Suprapubic skin (tissue), 3 donors: ENCODE measurements around the gene HCRT.

Experiments used
- EP300 ChIP-seq: sonication (generic); formaldehyde crosslinking; IDR thresholded peaks from one replicate; pipeline ENCODE4 v1.6.1; 2017; ENCODE audit warnings: antibody characterized with exemption
- POLR2A ChIP-seq, 2 donors: fragments of 450-650 bp; IDR thresholded peaks; one replicate each; pipeline ENCODE4 v1.6.1; 2017; ENCODE audit warnings: antibody characterized with exemption in 2 of 2, mild to moderate bottlenecking in 2 of 2, moderate library complexity in 2 of 2
- TF ChIP-seq, protein P1 (sequence below), 2 donors: fragments of 200-600 bp in 1 of 2; fragments of 450-650 bp in 1 of 2; sonication (generic) in 1 of 2; IDR thresholded peaks; one replicate each; pipeline ENCODE4 v1.5.1; 2016 to 2019; ENCODE audit warnings: antibody characterized with exemption in 2 of 2, mild to moderate bottlenecking in 1 of 2, moderate library complexity in 1 of 2

DNA sequence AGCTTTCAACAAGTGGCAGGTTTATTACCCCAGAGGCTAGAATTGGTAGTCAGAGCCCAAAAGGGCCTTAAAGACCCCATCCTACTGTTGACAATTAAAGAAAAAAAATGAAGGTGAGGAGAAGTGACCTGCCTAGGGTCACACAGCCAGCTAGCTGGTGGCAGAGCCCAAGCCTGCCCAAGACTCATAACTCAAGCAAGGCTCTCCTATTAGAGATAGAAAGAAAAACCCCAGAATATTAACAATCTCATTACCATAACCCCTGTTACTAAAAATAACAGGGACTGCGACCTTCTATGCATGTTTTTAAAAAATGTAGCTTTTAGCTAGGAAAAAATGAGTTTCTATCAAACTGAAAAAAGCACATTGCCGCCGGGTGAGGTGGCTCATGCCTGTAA is 48.6 kb downstream of the HCRT start:
- TF ChIP-seq, protein P1, sequence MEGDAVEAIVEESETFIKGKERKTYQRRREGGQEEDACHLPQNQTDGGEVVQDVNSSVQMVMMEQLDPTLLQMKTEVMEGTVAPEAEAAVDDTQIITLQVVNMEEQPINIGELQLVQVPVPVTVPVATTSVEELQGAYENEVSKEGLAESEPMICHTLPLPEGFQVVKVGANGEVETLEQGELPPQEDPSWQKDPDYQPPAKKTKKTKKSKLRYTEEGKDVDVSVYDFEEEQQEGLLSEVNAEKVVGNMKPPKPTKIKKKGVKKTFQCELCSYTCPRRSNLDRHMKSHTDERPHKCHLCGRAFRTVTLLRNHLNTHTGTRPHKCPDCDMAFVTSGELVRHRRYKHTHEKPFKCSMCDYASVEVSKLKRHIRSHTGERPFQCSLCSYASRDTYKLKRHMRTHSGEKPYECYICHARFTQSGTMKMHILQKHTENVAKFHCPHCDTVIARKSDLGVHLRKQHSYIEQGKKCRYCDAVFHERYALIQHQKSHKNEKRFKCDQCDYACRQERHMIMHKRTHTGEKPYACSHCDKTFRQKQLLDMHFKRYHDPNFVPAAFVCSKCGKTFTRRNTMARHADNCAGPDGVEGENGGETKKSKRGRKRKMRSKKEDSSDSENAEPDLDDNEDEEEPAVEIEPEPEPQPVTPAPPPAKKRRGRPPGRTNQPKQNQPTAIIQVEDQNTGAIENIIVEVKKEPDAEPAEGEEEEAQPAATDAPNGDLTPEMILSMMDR (IDR thresholded peaks at IDR 0.05): no peak
- TF ChIP-seq POLR2A (IDR thresholded peaks at IDR 0.05): no peak
- TF ChIP-seq EP300: no peak
